OCI-M1 (cell line): ENCODE data around the gene PADI2.

Source experiments
- DNase-seq: peaks from one replicate; lab custom pipeline; 2025; lab: John Stamatoyannopoulos, UW

PADI2 gene

GRCh38 chr1:17053685-17054410 lies 65.4 kb downstream of the PADI2 start, which contains the start of gene SDHB:
Gene SDHB, minus strand, starts transcription at chr1:17054032. Its CDS starts 13 bp downstream, at chr1:17054019.
- peak; percentile 99 for DNase-seq

GRCh38 chr1:17053086-17053684 lies 66.1 kb downstream of the PADI2 start:
- DNase-seq, result peak; percentile 36

DNA sequence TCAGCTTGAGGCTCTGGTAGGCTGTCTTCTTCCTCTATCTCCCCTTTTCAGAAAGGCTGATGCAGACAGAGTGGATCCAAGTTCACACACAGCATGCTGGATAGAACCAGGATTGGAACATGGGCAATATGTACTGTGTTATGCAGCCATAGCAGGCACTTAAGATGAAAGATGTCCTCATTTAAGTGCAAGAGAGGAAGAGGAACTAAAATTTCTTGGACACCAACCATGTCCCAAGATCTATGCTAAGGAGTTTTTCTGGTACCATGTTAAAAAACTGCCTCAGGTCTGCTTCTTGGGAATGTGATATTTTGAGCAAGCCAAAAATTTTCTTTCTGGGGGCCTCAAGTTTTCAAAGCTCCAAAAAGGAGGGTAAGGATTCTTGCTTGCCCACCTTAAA lies 66.6 kb downstream of the PADI2 start:
- DNase-seq, result no peak

- DNase-seq, result no peak
Measured at GRCh38 chr1:17052038-17052437, 67.2 kb downstream of the PADI2 start.

DNA sequence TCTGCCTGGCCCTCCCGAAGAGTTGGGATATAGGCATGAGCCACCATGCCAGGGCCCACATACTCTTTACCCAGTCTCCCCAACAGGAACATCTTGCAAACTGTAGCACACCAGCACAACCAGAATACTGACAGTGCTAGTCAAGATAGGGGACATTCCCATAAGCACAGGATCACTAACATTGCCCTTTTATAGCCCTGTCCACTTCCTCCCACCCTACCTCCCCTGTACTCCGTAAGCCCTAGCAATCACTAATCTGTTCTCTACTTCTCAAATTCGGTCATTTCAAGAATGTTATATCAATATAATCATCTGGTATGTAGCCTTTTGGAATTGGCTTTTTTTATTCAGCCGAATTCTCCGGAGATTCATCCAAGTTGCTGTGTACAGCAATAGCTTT lies 71.3 kb downstream of the PADI2 start:
- DNase-seq, result no peak

DNA sequence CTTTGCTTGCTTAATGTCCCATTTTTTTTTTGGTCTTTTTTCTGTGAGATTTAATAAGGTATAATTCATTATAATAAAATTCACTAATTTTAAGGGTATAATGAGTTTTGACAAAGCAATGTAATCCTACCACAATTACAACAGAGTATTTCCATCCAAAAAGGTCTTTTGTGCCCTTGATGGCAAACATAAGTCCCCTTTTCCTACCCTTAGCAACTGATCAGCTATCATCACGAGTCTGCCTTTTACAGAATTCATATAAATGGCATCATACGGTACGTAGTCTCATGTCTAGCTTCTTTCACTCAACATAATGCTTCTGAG lies 73.0 kb downstream of the PADI2 start:
- no peak for DNase-seq

- peak; percentile 70 for DNase-seq
Measured at GRCh38 chr1:17045634-17046333, 73.5 kb downstream of the PADI2 start.

GRCh38 chr1:17045150-17045549 lies 74.1 kb downstream of the PADI2 start:
- no peak for DNase-seq

DNA sequence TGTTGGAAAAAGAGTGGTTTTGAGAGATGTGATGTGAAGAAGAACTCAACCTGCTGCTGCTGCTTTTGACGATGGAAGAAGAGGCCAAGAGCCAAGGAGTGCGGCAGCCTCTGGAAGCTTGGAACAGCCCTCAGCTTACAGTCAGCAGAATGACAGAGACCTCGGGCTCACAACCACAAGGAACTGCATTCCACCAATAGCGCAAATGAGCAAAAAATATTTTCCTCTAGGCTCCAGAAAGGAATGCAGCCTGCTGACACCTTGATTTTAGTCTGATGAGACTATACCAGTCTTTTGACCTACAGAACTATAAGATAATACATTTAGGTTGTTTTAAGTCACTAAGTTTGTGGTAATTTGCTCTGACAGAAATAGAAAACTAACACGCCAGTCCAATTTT lies 75.6 kb downstream of the PADI2 start:
- DNase-seq, result no peak

- DNase-seq, result no peak
Measured at GRCh38 chr1:17040135-17040534, 79.1 kb downstream of the PADI2 start.

GRCh38 chr1:17039522-17039921 lies 79.7 kb downstream of the PADI2 start:
- no peak for DNase-seq

DNA sequence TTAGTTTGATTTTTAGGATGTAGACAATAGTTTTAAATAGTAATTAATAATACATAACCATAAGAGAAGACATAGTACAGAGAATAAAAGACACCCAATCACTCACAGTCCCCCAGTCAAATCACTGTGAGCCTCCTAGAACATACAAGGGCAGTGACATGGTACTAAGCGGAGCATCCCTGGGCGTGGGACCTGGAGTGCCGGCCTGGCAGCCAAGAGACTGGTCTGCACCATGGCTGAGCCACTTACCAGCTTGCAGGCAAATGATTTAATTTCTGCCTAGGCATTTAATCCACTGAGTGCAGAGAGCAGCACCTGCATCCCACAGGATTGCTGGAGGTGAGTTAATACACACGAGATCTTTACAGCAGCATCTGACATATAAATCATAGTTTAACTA lies 85.8 kb downstream of the PADI2 start:
- DNase-seq, result no peak

- DNase-seq, result no peak
Measured at GRCh38 chr1:17032741-17033140, 86.5 kb downstream of the PADI2 start.

GRCh38 chr1:17031436-17031835 lies 87.8 kb downstream of the PADI2 start:
- no peak for DNase-seq

DNA sequence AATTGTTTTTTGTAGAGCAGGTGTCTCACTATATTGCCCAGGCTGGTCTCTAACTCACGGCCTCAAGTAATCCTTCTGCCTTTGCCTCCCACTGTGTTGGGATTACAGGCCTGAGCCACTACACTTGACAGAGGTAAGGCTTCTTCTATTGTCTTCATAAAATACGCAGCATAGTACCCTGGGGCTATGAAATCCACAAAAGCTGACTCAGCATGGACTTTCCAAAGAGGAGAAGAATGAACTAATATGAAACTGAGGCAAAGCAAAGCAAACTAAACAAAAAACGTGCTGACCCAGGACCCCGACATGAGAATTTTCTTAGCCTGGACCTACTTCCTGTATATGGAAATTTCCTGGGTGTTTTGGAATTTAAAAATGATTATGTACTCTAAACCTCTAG lies 89.0 kb downstream of the PADI2 start:
- DNase-seq, result no peak

DNA sequence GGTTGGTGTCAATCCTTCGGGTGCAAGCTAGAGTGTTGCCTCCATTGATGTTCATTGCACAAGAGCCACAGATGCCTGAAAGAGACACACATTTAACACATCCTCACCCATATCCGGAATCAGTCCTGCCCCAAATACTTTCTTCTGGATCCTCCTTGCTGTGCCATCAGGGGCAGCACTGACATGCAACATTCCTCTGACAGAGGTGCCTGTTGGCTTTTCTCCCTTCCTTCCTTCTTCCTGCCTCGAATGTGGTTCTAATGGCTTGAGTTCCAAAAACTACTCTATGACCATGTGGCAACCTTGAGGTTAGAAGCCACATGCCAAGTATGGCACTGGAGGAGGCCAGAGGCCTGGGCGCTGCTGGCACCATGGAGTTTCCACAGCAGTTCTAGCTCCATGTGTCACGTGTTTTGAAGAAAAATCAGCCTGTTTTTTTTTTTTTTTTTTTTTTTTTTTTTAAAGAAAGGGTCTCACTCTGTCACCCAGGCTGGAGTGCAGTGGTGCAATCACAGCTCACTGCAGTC lies 90.5 kb downstream of the PADI2 start:
- DNase-seq, result no peak

DNA sequence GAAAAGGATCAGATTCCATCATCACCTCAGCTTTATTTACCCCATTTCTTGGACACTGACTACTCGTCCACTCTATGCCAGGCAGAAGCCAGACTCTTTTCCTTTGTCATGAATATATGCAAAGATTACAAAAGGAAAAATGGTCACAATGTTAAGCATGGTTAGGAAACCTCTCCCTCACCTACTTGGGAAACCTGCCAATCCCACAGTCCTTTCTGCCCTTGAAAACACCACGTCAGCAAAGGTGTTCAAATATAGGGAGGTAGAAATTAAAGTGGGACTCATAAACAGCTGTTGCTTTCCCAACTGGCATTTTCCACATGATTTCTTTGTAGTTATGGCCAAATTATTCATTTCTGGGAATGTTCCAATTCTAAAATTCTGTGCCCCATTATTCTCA lies 91.4 kb downstream of the PADI2 start:
- DNase-seq, result no peak

- DNase-seq, result no peak
Measured at GRCh38 chr1:17027403-17027802, 91.8 kb downstream of the PADI2 start.

- DNase-seq, result no peak
Measured at GRCh38 chr1:17024721-17025120, 94.5 kb downstream of the PADI2 start.

DNA sequence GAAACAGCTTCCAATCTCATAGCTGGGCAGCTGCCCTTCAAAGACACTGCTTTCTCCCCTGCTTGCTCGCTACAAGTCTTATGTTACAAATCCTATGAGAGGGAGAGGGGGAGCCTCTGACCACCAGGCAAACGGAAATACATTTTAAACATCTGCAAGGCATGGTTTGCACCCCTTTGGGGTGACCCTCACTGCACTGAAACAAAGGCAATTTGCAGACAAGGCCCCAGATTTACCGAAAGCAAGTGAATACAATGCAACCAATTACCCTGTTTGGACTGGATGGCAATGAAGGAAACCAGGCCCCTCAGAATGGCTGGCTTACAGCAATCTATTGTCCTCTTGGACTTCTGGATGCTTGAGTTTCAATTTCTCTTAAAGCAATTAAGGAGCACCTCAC lies 95.7 kb downstream of the PADI2 start:
- no peak for DNase-seq

GRCh38 chr1:17023102-17023501 lies 96.1 kb downstream of the PADI2 start:
- peak; percentile 68 for DNase-seq

DNA sequence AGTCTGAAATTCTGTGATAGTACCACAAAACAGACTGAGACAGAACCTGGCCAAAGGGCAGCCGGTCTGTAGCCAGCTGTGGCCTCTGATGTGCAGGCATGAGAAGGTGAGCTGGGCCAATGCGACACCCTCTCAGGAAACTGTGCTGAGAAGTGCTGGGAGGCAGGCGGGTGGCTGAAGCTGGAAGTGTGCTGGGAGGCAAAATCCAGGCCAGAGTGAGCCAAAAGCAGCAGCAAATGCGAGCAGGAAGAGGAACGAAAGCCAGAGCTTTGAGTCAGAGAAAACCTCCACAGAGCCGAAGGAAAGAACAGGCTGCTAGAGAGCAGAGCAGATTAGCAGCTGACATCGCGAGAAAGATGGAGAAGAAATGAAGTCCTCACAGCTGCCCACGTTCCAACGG lies 97.4 kb downstream of the PADI2 start:
- DNase-seq, result no peak

DNA sequence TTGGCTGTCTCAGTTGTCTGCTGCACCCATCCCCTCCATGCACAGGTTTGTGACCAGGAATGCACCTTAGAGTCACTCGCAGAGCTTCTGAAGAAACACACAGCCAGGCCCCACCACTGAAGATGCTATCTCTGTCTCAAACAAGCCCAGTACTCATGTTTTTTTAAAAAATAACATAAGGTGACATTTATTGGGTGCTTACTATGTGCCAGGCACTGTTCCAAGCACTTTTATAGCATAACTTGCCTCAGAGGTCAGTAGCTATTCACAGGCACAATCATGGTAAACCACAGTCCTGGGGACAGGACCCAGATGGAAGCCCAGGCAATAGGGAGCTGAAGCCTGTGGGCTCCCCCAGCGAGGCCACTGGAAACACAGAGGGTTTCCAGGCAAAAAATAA lies 98.7 kb downstream of the PADI2 start:
- no peak for DNase-seq
